Germinal center (tissue), 1 donor: ENCODE data around the gene WWOX.

Source experiments
- DNase-seq: peaks from one replicate; pipeline ENCODE4 v3.0.0; 2012; ENCODE audit warnings: mixed read lengths, low spot score

Gene WWOX

GRCh38 chr16:78196502-78196901 is 97.0 kb downstream of the WWOX start:
- DNase-seq: no peak

GRCh38 chr16:78198288-78198687 is 98.8 kb downstream of the WWOX start:
- DNase-seq: no peak

- DNase-seq: no peak
These were observed 100.0 kb downstream of the WWOX start for GRCh38 chr16:78199325-78200022.

- no peak for DNase-seq
These were observed 100.6 kb downstream of the WWOX start for GRCh38 chr16:78200023-78200389.

- DNase-seq: no peak
These were observed 101.2 kb downstream of the WWOX start for GRCh38 chr16:78200623-78201096.

- DNase-seq: no peak
These were observed 106.1 kb downstream of the WWOX start for GRCh38 chr16:78205506-78205905.

GRCh38 chr16:78206623-78207223 is 107.3 kb downstream of the WWOX start:
- no peak for DNase-seq

- DNase-seq: no peak
These were observed 110.7 kb downstream of the WWOX start for GRCh38 chr16:78209951-78210661.

- no peak for DNase-seq
These were observed 111.7 kb downstream of the WWOX start for GRCh38 chr16:78211020-78211599.

- DNase-seq: no peak
These were observed 112.5 kb downstream of the WWOX start for GRCh38 chr16:78211946-78212345.

GRCh38 chr16:78212674-78213073 is 113.2 kb downstream of the WWOX start:
- no peak for DNase-seq

GRCh38 chr16:78213751-78214150 is 114.3 kb downstream of the WWOX start:
- no peak for DNase-seq

GRCh38 chr16:78215222-78215621 is 115.8 kb downstream of the WWOX start:
- DNase-seq: no peak

GRCh38 chr16:78216166-78216745 is 116.8 kb downstream of the WWOX start:
- DNase-seq: no peak

GRCh38 chr16:78217276-78217675 is 117.8 kb downstream of the WWOX start:
- DNase-seq: no peak

GRCh38 chr16:78218279-78218678 is 118.8 kb downstream of the WWOX start:
- DNase-seq: no peak

GRCh38 chr16:78218856-78219651 is 119.6 kb downstream of the WWOX start:
- DNase-seq: no peak

- no peak for DNase-seq
These were observed 121.1 kb downstream of the WWOX start for GRCh38 chr16:78220571-78220970.

- DNase-seq: no peak
These were observed 122.4 kb downstream of the WWOX start for GRCh38 chr16:78221892-78222291.

GRCh38 chr16:78224342-78224741 is 124.9 kb downstream of the WWOX start:
- DNase-seq: no peak

- DNase-seq: no peak
These were observed 126.5 kb downstream of the WWOX start for GRCh38 chr16:78225919-78226318.

GRCh38 chr16:78227855-78228254 is 128.4 kb downstream of the WWOX start:
- DNase-seq: no peak
